ENCODE data around the gene CCDC159.

The CCDC159 gene

GRCh38 chr19:11384778-11385129 lies 38.4 kb downstream of the CCDC159 start:
- peaks cover 15% of the 10 kb centered on the region for H3K27me3 Mint-ChIP-seq
- peaks cover 3% of the 10 kb centered on the region for H3K36me3 Mint-ChIP-seq (ENCODE audit: low read depth)
- DNase-seq (no peak), ATAC-seq (no peak)
- no peak overlapping the region for H3K27ac Mint-ChIP-seq
- H3K4me1 Mint-ChIP-seq: peaks cover 27% of the 10 kb centered on the region
- H3K4me3 Mint-ChIP-seq: no peak overlapping the region
- no peaks in the 10 kb centered on the region for H3K9me3 Mint-ChIP-seq

DNA sequence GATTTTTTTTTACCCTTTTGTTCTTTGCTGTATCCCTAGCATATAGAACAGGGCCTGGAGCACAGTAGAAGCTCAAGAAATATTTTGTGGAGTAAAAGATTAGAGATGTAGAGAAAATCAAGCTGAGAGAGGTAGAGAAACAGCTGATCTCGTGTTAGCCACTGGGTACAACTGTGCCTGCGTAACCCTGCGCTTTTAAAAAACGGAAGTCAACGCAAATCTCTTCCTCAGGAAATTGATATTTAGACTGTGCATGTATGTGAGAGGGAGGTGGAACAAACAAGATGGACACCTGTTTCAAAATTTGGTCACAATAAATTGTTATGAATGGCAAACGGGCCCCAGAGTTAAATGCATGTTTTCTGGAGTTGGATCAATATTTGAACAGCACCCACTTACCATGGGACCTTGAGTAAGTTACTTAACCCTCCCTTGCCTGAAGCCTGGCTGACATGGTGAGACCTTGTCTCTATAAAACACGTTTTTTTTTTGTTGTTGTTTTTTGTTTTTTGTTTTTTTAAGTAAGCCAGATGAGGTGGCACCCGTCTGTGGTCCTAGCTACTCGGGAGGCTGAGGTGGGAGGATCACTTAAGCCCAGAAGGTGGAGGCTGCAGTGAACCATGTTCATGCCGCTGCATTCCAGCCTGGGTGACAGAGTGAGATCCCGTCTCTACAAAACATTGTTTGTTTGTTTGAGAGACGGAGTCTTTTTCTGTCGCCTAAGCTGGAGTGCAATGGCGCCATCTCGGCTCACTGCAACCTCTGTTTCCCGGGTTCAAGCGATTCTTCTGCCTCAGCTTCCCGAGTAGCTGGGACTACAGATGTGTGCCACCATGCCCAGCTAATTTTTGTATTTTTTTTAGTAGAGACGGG lies 41.1 kb downstream of the CCDC159 start:
- Mint-ChIP-seq H3K36me3 (ENCODE audit: low read depth) (no peaks in the 10 kb centered on the region), H3K4me3 (no peak overlapping the region), H3K27ac (no peak overlapping the region)

DNA sequence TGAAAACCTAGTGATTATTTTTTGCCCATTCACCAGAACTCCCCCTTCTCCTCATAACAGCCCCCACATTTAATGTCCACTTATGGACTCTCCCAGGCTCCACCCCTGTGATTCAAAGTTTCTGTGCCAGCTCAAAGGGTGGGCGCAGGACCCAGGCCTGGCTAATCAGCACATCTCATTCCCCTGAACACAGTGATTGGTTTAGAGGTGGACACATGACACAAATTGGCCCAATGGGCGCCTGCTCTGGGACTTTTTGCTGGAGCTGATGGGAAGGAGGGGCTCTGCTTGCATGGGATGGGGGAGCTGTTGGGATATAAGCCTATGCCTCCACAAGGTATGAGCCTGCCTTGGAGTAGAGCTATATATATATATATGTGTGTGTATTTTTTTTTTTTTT lies 44.0 kb downstream of the CCDC159 start:
- H3K27me3 Mint-ChIP-seq: no peaks in the 10 kb centered on the region
- H3K9me3 Mint-ChIP-seq: peaks cover 3% of the 10 kb centered on the region
- ATAC-seq: no peak
- no peak overlapping the region for H3K4me3 Mint-ChIP-seq
- H3K27ac Mint-ChIP-seq: no peak overlapping the region
- no peaks in the 10 kb centered on the region for H3K36me3 Mint-ChIP-seq (ENCODE audit: low read depth)
- no peak for DNase-seq
- H3K4me1 Mint-ChIP-seq: no peaks in the 10 kb centered on the region

More for the DNA sequence above, 41.1 kb downstream of the CCDC159 start:
- peaks cover 8% of the 10 kb centered on the region for H3K27me3 Mint-ChIP-seq
- peaks cover 3% of the 10 kb centered on the region for H3K9me3 Mint-ChIP-seq
- DNase-seq: no peak
- H3K4me1 Mint-ChIP-seq: peaks cover 7% of the 10 kb centered on the region
- ATAC-seq: no peak

- Mint-ChIP-seq H3K4me3 (no peak overlapping the region), H3K27me3 (no peaks in the 10 kb centered on the region), H3K36me3 (ENCODE audit: low read depth) (no peaks in the 10 kb centered on the region), H3K4me1 (no peaks in the 10 kb centered on the region), H3K9me3 (peaks cover 3% of the 10 kb centered on the region), H3K27ac (no peak overlapping the region)
- DNase-seq: no peak
- ATAC-seq: no peak
These were observed 44.8 kb downstream of the CCDC159 start for GRCh38 chr19:11390933-11391680.

- H3K4me3 Mint-ChIP-seq: no peak overlapping the region
- peaks cover 5% of the 10 kb centered on the region for H3K27me3 Mint-ChIP-seq
- no peak overlapping the region for H3K27ac Mint-ChIP-seq
- DNase-seq (no peak), ATAC-seq (no peak)
- H3K36me3 Mint-ChIP-seq (ENCODE audit: low read depth): no peaks in the 10 kb centered on the region
- no peaks in the 10 kb centered on the region for H3K4me1 Mint-ChIP-seq
- H3K9me3 Mint-ChIP-seq: no peaks in the 10 kb centered on the region
These were observed 50.8 kb downstream of the CCDC159 start for GRCh38 chr19:11397089-11397610.

DNA sequence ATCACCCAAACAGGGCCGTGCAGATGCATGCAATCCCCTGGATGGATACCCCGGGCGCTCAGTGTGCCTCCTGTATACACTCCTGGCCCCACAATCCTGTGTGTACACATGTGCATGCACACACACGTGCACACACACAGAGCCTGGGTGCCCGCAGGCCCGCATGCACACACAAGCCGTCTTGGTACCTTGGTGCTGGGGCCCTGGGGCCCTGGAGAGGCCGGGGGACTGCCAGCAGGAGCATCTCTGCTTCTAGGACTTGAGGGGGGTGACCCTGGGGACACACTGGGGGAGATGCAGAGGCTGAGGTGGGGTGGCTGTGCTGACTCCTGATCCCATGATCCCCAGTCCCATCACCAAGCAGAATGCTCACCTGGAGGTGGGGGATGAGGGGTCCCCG lies 53.3 kb downstream of the CCDC159 start:
- Mint-ChIP-seq H3K36me3 (ENCODE audit: low read depth) (no peaks in the 10 kb centered on the region), H3K4me1 (no peaks in the 10 kb centered on the region), H3K4me3 (no peak overlapping the region), H3K27me3 (peaks cover 5% of the 10 kb centered on the region), H3K27ac (no peak overlapping the region), H3K9me3 (no peaks in the 10 kb centered on the region)
- DNase-seq: no peak
- ATAC-seq: no peak

DNA sequence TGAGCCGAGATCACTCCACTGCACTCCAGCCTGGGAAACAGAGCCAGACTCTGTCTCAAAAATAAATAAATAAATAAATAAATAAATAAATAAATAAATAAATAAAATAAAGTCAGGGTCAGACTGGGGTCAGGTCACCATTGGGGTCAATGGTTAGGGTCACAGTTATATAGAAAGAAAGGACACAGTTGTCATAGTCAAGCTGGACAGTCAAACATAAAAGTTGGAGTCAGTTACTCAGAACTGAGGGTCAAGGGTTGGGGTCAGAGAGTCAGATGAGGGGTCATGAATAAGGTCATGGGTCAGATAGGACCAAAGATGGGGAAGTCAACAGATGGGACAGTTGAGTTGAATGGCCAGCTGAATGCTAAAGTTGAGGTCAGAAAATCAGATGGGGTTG lies 54.5 kb downstream of the CCDC159 start:
- Mint-ChIP-seq H3K27me3 (peaks cover 5% of the 10 kb centered on the region), H3K4me1 (no peaks in the 10 kb centered on the region), H3K36me3 (ENCODE audit: low read depth) (no peaks in the 10 kb centered on the region), H3K27ac (no peak overlapping the region), H3K4me3 (no peak overlapping the region), H3K9me3 (no peaks in the 10 kb centered on the region)
- ATAC-seq (no peak), DNase-seq (no peak)

- H3K27ac Mint-ChIP-seq: no peak overlapping the region
- H3K36me3 Mint-ChIP-seq (ENCODE audit: low read depth): no peaks in the 10 kb centered on the region
- no peaks in the 10 kb centered on the region for H3K9me3 Mint-ChIP-seq
These were observed 55.7 kb downstream of the CCDC159 start for GRCh38 chr19:11401808-11402543.

More at GRCh38 chr19:11401808-11402543, 55.7 kb downstream of the CCDC159 start:
- Mint-ChIP-seq H3K4me1 (peaks cover 2% of the 10 kb centered on the region), H3K27me3 (peaks cover 9% of the 10 kb centered on the region), H3K4me3 (no peak overlapping the region)
- ATAC-seq: no peak
- no peak for DNase-seq
